Gastroesophageal sphincter (tissue), 4 donors: ENCODE measurements around the gene ATF6. TPM values are rescaled to one million over a fixed set of nuclear protein-coding genes. Genes with fewer than 3 reads are reported as not detected.
A peak's percentile ranks its signal among the peaks of the same experiment; 100 is the strongest.

Experiments
- ATAC-seq: fragments of 150-250 bp; one replicate; pipeline ENCODE4 v1.9.1; 2016; ENCODE audit warnings: mild to moderate bottlenecking, moderate library complexity
- H3K27ac ChIP-seq, 4 donors: fragments of 200-600 bp; sonication (generic) in 3 of 4; 1 replicate in 3 of 4; 2 replicates in 1 of 4; pipeline ENCODE4 v1.5.1; 2016 to 2019
- H3K27me3 ChIP-seq: fragments of 200-600 bp; sonication (generic); one replicate; pipeline ENCODE4 v1.5.1; 2019
- H3K36me3 ChIP-seq, 2 donors: fragments of 200-600 bp; sonication (generic); one replicate each; pipeline ENCODE4 v1.5.1; 2019; ENCODE audit warnings: control low read depth in 1 of 2
- H3K4me1 ChIP-seq, 3 donors: fragments of 200-600 bp; sonication (generic); 1 replicate in 2 of 3; 2 replicates in 1 of 3; pipeline ENCODE4 v1.5.1; 2016 to 2019; ENCODE audit warnings: control low read depth in 2 of 3
- H3K4me3 ChIP-seq, 2 donors: fragments of 200-600 bp; sonication (generic); one replicate each; pipeline ENCODE4 v1.5.1; 2019; ENCODE audit warnings: mild to moderate bottlenecking in 1 of 2, moderate library complexity in 1 of 2
- H3K9me3 ChIP-seq, 3 donors: fragments of 200-600 bp; sonication (generic); one replicate each; pipeline ENCODE4 v1.5.1; 2017 to 2019; ENCODE audit warnings: control low read depth in 2 of 3
- EP300 ChIP-seq: sonication (generic); formaldehyde crosslinking; IDR thresholded peaks from one replicate; pipeline ENCODE4 v1.6.1; 2017; ENCODE audit warnings: antibody characterized with exemption, mild to moderate bottlenecking
- POLR2A ChIP-seq, 2 donors: fragments of 450-650 bp; IDR thresholded peaks; one replicate each; pipeline ENCODE4 v1.6.1; 2017; ENCODE audit warnings: antibody characterized with exemption in 2 of 2, mild to moderate bottlenecking in 2 of 2, moderate library complexity in 1 of 2
- POLR2AphosphoS5 ChIP-seq: sonication (generic); formaldehyde crosslinking; IDR thresholded peaks from one replicate; pipeline ENCODE4 v1.6.1; 2017; ENCODE audit warnings: antibody characterized with exemption
- WGBS, 2 donors: methylation state at CpG; one replicate each; pipeline ENCODE4 v1.1.5; 2018; ENCODE audit warnings: low coverage in 1 of 2; 5-methylcytosine and 5-hydroxymethylcytosine counted together
- total RNA-seq, 4 donors: library from RNA; depleted of rRNA; stranded (reverse); fragments of >200 nt; gene quantifications; one replicate each; pipeline ENCODE4 v1.1.0, GENCODE V29; 2016
- TF ChIP-seq, protein P1 (sequence below), 4 experiments: fragments of 200-600 bp in 2 of 4; fragments of 450-650 bp in 2 of 4; sonication (generic) in 1 of 4; IDR thresholded peaks; one replicate each; pipeline ENCODE4 v1.5.1; 2017 to 2019; ENCODE audit warnings: antibody characterized with exemption in 4 of 4, mild to moderate bottlenecking in 2 of 4, moderate library complexity in 2 of 4

The ATF6 gene
- total RNA-seq, 4 donors from 2014 or later: 28.6 to 32.4 (median 29.7) TPM

DNA sequence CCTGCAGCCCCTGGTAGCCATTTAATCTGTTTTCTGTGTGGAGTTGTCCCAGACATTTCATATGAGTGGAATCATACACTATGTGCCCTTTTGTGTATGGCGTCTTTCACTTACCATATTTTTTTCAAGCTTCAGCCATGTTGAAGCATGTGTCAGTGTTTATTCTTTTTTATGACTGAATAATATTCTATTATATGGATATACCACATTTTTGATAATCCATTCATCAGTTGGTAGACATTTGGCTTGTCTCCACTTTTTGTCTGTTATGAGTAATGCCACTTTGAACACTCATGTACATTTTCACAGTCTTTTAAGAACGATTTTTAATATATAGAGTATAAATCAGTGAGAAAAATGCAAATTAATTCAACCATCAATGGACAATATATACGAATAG is 44.7 kb downstream of the ATF6 start:
- Histone ChIP-seq H3K9me3 (peaks cover 0 to 6% (median 0%) of the 10 kb centered on the region in 3 donors), H3K27ac (no peak overlapping the region), H3K4me3 (no peak overlapping the region), H3K36me3 (peaks cover 0 to 24% of the 10 kb centered on the region in 2 donors), H3K27me3 (no peaks in the 10 kb centered on the region), H3K4me1 (peaks cover 0 to 29% (median 10%) of the 10 kb centered on the region in 3 donors)
- ATAC-seq: no peak
- 69 to 93% methylated on average over 2 to 3 of the region's 3 CpGs for WGBS, 2 donors
- no peak for TF ChIP-seq POLR2A (IDR thresholded peaks at IDR 0.05)
- TF ChIP-seq, protein P1, sequence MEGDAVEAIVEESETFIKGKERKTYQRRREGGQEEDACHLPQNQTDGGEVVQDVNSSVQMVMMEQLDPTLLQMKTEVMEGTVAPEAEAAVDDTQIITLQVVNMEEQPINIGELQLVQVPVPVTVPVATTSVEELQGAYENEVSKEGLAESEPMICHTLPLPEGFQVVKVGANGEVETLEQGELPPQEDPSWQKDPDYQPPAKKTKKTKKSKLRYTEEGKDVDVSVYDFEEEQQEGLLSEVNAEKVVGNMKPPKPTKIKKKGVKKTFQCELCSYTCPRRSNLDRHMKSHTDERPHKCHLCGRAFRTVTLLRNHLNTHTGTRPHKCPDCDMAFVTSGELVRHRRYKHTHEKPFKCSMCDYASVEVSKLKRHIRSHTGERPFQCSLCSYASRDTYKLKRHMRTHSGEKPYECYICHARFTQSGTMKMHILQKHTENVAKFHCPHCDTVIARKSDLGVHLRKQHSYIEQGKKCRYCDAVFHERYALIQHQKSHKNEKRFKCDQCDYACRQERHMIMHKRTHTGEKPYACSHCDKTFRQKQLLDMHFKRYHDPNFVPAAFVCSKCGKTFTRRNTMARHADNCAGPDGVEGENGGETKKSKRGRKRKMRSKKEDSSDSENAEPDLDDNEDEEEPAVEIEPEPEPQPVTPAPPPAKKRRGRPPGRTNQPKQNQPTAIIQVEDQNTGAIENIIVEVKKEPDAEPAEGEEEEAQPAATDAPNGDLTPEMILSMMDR (IDR thresholded peaks at IDR 0.05): no peak
- TF ChIP-seq EP300: no peak
- no peak for TF ChIP-seq POLR2AphosphoS5

DNA sequence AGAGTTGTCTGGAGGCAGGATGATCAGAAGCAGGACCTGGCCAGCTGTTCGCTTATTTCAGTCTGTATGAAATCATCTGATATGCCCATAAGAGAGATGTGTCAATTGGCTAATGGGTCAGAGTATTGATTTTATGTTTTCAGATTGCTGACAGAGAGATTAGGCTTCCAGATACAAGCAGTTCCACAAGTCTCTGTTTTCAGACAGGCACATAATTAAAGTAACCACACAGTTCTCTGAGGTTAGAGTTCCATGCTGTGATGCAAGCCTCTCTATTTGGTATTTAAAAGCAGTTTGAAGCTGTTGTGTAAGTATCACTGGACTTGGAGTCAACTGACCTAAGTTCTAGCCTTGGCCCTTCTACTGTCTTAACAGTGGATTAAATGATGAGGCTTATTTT is 50.1 kb downstream of the ATF6 start:
- peaks cover 0 to 19% (median 0%) of the 10 kb centered on the region in 3 donors for H3K4me1 ChIP-seq
- TF ChIP-seq, protein P1 (IDR thresholded peaks at IDR 0.05): no peak
- no peak for TF ChIP-seq POLR2AphosphoS5
- TF ChIP-seq POLR2A (IDR thresholded peaks at IDR 0.05): no peak
- ATAC-seq: no peak
- H3K36me3 ChIP-seq: peaks cover 0 to 25% of the 10 kb centered on the region in 2 donors
- no peaks in the 10 kb centered on the region for H3K27me3 ChIP-seq
- peak overlapping the region in 1 of 4 donors; percentile 44 for H3K27ac ChIP-seq
- 63% methylated on average over 1 of the region's 1 CpG; no CpG with 5 or more reads in 1 of the 2 donors for WGBS, 2 donors
- no peak overlapping the region for H3K4me3 ChIP-seq
- no peaks in the 10 kb centered on the region for H3K9me3 ChIP-seq

DNA sequence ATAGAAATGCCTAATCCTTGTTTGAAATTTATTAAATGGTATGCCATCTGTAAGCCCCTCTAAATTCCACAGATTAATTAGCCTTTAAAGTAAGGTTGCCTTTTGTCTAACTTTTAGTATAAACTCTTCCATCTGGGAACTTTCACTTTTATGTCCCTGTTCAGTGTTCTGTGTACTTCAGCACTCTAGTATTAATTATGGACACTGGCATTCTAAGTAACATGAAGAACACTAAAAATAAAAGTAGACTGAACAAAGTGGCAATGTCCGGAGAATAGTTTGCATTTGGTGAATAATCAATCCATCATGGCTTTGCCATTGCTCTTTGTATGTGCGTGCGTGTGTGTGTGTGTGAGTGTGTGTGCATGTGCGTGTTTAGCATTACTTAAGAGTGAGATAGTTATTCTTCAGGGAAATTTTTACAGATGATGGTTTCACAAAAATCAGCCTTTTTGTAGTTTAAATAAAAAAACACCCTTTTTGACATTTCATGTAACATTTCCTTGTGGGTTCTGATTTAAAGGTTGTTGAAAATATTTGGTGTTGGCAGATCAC is 51.1 kb downstream of the ATF6 start:
- H3K4me1 ChIP-seq: peaks cover 0 to 19% (median 0%) of the 10 kb centered on the region in 3 donors
- ATAC-seq: no peak
- H3K27me3 ChIP-seq: no peaks in the 10 kb centered on the region
- H3K27ac ChIP-seq: peak overlapping the region in 2 of 4 donors; percentile 15 to 44
- WGBS, 2 donors: 48 to 52% methylated on average over 4 of the region's 4 CpGs
- peak; percentile 7 for TF ChIP-seq POLR2AphosphoS5
- TF ChIP-seq, protein P1 (IDR thresholded peaks at IDR 0.05): no peak
- H3K36me3 ChIP-seq: peaks cover 0 to 32% of the 10 kb centered on the region in 2 donors
- H3K4me3 ChIP-seq: no peak overlapping the region
- H3K9me3 ChIP-seq: no peaks in the 10 kb centered on the region

DNA sequence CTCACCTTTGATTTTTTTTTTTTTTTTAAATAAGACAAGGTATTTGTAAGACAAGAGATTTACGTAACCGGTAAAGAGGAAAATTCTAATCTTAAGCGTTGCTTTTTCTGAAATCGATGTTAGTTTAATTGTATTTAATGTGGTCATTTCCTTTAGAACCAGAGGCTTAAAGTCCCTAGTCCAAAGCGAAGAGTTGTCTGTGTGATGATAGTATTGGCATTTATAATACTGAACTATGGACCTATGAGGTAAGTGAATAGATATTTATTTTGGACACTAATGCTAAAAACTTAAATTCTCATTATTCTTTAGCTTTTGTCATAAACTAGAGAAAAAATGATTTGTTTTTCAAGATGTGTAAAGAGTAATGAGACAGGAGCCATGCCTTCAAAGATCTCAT is 54.8 kb downstream of the ATF6 start:
- Histone ChIP-seq H3K9me3 (no peaks in the 10 kb centered on the region), H3K27me3 (no peaks in the 10 kb centered on the region), H3K4me3 (no peak overlapping the region), H3K4me1 (peaks cover 0 to 17% (median 0%) of the 10 kb centered on the region in 3 donors), H3K36me3 (peaks cover 0 to 31% of the 10 kb centered on the region in 2 donors), H3K27ac (no peak overlapping the region)
- TF ChIP-seq EP300 (no peak), POLR2AphosphoS5 (no peak), POLR2A (IDR thresholded peaks at IDR 0.05) (no peak)
- TF ChIP-seq, protein P1 (IDR thresholded peaks at IDR 0.05): no peak
- ATAC-seq: no peak
- WGBS, 2 donors: 64 to 88% methylated on average over 3 to 5 of the region's 5 CpGs

DNA sequence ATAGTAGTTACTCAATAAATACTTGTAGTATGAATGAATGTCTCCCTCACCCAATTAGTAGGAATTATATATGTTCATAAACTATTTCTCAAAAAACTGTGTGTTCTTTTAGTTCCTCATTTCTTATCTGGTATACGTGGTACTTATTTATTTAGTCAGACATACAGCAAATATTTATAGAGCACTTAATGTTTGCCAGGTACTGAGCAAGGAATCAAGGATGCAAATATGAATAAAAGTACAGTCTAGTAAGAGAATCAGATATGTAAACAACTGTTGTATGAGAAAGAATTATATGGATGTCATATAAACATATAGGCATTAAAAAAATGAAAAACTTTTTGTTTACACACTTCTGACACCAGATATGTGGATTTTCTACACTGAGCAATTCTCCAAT is 58.5 kb downstream of the ATF6 start:
- no peak for ATAC-seq
- WGBS, 2 donors: 73 to 75% methylated on average over 1 of the region's 1 CpG
- Histone ChIP-seq H3K27ac (no peak overlapping the region), H3K4me3 (no peak overlapping the region), H3K9me3 (no peaks in the 10 kb centered on the region), H3K4me1 (peaks cover 0 to 3% (median 0%) of the 10 kb centered on the region in 3 donors), H3K27me3 (no peaks in the 10 kb centered on the region), H3K36me3 (peaks cover 0 to 30% of the 10 kb centered on the region in 2 donors)
- TF ChIP-seq POLR2A (IDR thresholded peaks at IDR 0.05) (no peak), EP300 (no peak), POLR2AphosphoS5 (no peak)
- TF ChIP-seq, protein P1 (IDR thresholded peaks at IDR 0.05): no peak
